Measurements from ENCODE around the gene BSN. TPM values are rescaled to one million over a fixed set of nuclear protein-coding genes. Genes with fewer than 3 reads are reported as not detected.

BSN gene
- polyA plus RNA-seq, 4 donors, result 1.0 to 2.4 (median 1.4) TPM

DNA sequence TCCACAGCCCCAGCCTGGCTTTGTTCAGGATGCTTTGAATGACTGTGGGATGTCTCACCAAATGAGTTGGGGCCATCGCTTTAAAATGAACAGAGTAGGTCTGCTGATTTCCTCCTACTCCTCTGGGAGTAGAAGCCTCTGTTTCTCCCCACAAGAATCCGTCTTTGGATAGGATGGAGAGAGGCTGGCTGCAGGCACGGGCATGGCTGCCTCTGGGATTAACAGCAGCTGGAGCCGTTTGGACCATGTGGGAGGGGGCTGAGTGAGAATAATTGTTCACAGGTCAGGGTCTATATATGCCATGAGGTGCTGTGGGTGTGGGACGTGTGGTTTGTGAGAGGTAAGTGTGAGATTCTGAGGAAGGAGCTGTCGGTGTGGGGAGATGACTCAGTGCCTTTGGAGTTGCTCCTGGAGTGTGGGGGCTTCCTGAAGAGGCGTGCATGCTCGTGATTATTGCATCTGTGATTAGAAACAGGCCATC, 71.9 kb downstream of the BSN start:
- DNase-seq (ENCODE audit: low read depth in 4 of 4, low spot score in 2 of 4), result no peak

DNA sequence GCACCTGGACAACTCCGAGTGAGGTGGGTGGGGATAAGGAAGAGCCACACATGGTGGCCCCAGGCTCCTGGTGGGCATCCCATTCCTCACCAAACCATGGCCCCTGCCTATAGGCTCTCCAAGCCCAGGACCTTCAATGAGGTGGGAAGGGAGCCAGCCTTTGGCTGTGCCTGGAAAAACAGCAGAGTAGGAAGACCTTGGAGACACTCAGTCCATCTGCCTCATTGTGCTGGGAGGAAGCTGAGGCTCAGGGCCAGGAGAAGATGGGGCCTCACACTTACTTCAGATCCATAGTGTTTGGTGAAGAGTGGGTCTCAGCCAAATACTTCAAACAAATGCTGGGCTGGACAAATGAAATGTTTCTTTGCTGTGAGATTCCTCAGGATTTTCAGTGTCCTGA, 72.5 kb downstream of the BSN start:
- no peak for DNase-seq (ENCODE audit: low read depth in 4 of 4, low spot score in 2 of 4)

DNA sequence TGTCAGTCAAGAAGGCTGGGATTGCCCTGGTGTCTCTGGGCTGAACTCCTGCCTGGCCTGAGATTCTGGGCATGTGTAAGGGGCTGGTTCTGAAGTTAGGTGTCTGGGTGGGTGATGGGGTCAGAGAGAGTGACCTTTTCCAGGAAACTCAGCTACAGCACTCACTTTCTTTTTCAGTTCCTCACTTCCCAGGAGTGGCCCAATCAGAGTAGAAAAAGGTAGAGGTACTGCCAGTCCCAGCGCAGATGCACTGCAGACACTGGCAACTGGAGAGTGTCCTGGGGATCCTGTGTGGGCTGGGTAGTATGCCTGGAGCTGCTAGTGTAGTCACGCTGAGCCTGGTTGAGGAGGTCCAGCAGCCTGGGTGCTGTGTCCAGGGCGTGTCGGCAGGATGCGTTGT, 73.4 kb downstream of the BSN start:
- no peak for DNase-seq (ENCODE audit: low read depth in 4 of 4, low spot score in 2 of 4)

DNA sequence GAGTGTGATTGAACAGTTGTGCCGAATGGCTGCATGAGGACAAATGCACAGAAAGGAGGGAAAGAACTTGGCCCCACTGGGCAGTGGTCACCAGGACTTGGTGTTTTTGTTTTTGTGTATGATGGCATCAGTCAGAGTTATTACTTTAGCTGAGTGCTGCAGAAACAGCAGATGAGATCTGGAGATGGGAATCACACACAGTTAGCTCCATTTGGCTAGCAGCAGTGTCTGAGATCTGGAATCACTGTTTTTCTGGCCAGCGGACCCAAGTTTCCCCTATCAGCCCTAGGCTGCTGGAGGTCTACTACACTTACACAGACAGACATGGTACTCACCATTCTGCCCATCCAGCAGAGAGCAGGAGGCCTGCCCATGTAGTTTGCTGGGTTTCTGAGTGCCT, 74.0 kb downstream of the BSN start:
- no peak for DNase-seq (ENCODE audit: low read depth in 4 of 4, low spot score in 2 of 4)

DNA sequence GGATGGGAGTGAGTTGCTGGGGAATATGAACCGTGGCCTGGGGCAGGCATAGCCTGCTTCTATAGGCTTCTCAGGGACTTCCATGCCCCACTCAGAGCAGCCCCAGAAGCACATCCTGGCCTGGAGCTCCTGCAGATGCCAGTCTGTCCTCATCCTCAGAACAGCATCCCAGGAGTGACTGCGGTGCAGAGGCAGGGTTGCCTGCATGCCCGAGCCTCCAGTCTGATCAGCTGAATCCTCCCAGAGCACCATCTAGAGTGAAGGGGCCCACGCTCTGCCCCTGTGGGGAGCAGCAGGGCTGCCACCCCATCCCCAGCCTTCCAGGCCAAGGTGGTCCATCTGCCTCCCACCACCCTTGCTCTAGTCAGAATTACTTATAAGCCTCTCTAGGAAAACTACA, 75.2 kb downstream of the BSN start:
- no peak for DNase-seq (ENCODE audit: low read depth in 4 of 4, low spot score in 2 of 4)

DNA sequence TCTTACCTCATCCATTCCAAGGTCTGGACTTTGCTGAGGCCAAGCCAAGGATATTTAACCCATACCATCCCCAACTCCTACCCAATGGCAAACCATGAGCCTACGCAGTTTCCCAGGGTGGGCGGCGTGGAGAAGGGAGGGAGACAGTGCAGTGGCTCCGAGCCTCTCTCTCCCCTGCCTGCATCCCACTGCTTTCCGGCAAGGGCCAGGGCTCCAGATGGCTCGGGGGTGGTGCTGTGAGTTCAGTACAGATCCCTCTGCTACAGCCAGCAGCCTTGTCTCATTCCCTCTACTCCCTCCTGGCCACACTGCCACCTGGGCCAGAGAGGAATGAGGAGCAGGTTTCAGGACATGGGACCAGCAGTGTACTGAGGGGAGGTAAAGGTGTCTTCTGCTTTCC, 75.6 kb downstream of the BSN start:
- DNase-seq (ENCODE audit: low read depth in 4 of 4, low spot score in 2 of 4), result no peak

DNA sequence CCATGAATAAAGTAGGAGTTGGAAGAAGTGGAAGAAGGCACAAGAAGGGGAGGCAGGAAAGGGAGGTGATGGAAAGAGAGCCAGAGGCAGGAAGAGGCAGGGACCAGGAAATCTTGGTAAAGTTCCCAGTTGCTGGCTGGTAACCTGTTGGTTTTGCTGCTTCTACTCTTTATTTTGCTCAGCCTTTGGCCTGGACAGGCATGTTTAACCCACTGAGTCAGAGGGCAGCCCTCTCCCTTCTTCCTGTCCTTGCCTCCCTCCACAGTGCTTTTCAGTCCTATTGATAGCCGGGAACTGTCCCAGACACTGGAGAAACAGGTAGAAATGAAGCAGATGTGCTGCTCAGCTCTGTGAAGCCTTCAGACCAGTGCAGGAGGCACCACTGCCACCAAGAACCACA, 76.5 kb downstream of the BSN start:
- no peak for DNase-seq (ENCODE audit: low read depth in 4 of 4, low spot score in 2 of 4)

DNA sequence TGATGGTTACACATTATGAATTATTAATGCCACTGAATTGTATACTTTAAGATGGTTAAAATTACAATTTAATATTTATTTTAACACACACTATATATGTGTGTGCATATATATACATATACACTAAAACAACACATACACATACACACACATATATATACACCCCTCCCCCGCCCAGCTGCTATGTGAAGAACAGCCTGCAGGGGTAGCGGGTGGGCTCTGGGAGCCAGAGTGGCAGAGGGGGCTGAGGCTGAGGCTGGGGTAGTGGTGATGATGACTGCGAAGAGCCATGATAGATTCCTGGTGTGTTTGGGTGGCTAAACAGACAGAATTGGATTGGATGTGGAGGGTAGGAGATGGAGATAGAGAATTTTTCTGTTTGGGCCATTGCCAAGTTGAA, 80.5 kb downstream of the BSN start:
- no peak for DNase-seq (ENCODE audit: low read depth in 4 of 4, low spot score in 2 of 4)

- DNase-seq (ENCODE audit: low read depth in 4 of 4, low spot score in 2 of 4), result no peak
Observed at GRCh38 chr3:49636883-49637609, 82.8 kb downstream of the BSN start.

DNA sequence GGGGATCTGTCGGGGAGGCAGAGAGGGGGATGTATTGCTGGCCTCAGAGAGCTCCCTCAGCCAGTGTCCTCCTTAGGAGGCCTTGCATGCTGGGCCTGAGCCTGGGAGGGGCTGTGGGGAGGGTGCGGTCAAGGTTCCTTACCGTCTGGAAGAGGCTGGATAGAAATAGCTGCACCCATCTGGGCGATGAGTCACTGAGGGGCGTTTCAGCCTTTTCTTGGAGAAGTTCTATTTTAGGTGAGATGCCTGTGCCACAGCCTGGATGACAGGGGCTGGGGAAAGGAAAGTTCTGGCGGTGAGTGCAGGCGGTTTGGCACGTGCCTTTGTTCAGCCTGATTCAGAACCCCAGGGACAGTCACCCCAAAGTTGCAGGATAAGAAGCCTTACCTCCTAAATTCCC, 84.2 kb downstream of the BSN start:
- no peak for DNase-seq (ENCODE audit: low read depth in 4 of 4, low spot score in 2 of 4)

- DNase-seq (ENCODE audit: low read depth in 4 of 4, low spot score in 2 of 4), result no peak
Observed at GRCh38 chr3:49639551-49639950, 85.3 kb downstream of the BSN start.

DNA sequence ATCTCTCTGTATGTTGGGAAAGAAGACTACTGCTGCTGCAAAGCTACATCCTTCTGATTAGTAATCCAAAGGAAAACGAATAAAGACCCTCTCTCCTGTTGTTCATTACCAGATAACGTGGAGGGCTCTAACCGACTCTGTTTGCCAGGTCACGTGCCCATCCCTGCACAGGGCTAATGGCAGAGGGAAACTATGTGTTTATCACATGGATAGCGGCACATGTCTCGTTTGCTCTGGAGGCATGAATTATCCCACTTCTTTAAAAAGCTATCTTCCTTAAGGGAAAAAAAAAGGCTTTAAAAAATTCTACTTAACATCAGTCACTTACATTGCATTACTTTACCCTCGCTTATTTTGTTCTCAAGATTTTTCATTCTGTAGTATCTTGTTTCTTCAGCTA, 87.0 kb downstream of the BSN start:
- no peak for DNase-seq (ENCODE audit: low read depth in 4 of 4, low spot score in 2 of 4)

DNA sequence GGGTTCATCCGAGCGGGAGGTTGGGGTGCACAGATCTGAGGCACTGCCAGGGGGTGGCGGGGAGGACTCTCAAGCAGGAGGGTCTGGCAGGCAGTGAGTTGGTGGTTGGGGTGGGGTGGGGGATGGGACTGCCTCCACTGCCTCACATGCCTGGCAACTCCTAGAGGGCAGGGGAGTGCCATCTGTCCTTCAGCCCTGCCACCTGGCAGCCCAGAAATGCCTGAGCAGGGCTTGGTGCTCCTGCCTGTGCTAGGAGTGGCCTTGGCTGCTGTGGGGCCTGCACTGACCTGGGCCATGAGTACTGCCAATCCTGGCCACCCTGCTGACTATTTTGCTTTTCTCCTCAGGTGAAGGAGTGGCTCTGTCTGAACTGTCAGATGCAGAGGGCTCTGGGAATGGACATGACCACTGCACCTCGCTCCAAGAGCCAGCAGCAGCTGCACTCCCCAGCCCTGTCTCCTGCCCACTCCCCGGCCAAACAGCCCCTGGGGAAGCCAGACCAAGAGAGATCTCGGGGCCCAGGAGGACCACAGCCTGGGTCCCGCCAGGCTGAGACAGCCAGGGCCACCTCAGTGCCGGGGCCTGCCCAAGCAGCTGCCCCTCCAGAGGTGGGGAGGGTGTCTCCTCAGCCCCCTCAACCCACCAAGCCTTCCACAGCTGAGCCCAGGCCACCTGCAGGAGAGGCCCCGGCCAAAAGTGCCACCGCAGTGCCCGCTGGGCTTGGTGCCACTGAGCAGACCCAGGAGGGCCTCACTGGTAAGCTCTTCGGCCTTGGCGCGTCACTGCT, 87.8 kb downstream of the BSN start:
- DNase-seq (ENCODE audit: low read depth in 4 of 4, low spot score in 2 of 4), result no peak

GRCh38 chr3:49642708-49643145, 88.5 kb downstream of the BSN start:
- no peak for DNase-seq (ENCODE audit: low read depth in 4 of 4, low spot score in 2 of 4)

GRCh38 chr3:49644684-49645083, 90.4 kb downstream of the BSN start:
- no peak for DNase-seq (ENCODE audit: low read depth in 4 of 4, low spot score in 2 of 4)

GRCh38 chr3:49646236-49646635, 92.0 kb downstream of the BSN start:
- DNase-seq (ENCODE audit: low read depth in 4 of 4, low spot score in 2 of 4), result no peak

GRCh38 chr3:49647741-49648140, 93.5 kb downstream of the BSN start:
- no peak for DNase-seq (ENCODE audit: low read depth in 4 of 4, low spot score in 2 of 4)

GRCh38 chr3:49648354-49649019, 94.2 kb downstream of the BSN start:
- DNase-seq (ENCODE audit: low read depth in 4 of 4, low spot score in 2 of 4), result no peak

DNA sequence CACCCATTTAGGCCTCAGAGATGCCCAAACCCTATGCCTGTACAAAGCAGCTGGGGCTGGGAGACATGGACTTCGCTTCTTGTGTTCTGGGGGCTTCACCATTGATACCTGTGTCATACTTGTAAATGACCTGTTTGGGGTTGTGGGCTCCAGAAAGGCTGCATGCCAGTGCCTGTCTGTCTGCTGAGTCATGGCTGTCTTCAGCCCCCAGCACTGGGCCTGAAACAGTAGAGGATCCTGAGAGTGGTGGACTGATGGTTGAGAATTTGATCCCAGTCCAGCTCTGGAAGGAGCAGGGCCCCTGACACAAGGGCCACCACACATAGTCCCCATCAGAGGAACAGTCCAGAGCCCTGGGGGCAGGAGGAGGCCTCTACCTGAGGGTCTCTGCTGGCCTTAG, 95.3 kb downstream of the BSN start:
- no peak for DNase-seq (ENCODE audit: low read depth in 4 of 4, low spot score in 2 of 4)

DNA sequence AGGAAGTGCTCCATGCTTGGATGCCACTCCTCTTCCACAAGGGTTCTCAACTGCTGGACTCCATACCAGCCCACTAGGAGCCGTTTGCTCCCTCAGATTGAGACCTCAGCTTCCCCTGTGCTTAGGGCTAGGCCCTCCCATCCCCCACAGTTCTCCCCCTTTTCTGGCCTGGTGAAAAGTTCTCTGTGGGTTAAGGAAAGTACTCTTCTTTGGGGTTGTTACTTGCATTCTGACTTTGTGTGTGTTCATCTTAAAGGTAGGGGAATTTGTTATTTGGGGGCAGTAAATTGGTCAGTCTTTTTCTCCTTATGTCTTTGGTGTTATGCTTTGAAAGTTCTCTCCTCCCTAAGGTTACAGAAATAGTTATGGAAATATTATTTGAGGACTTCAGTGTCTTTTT, 95.9 kb downstream of the BSN start:
- no peak for DNase-seq (ENCODE audit: low read depth in 4 of 4, low spot score in 2 of 4)

DNA sequence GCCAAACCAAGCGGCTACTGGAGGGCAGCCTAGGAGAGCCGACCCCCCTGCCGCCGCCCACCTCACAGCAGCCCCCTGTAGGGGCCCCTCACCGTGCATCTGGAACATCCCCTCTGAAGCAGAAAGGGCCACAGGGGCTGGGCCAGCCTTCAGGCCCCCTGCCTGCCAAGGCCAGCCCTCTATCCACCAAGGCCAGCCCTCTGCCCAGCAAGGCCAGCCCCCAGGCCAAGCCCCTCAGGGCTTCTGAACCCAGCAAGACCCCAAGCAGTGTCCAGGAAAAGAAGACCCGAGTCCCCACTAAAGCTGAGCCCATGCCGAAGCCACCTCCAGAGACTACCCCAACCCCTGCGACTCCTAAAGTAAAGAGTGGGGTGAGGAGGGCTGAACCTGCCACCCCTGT, 96.4 kb downstream of the BSN start:
- no peak for DNase-seq (ENCODE audit: low read depth in 4 of 4, low spot score in 2 of 4)
